Measurements from ENCODE around the gene FN1. TPM values are rescaled to one million over a fixed set of nuclear protein-coding genes. Genes with fewer than 3 reads are reported as not detected.

The FN1 gene
- total and polyA plus RNA-seq, 2 of the 8 experiments (the other 6 are each of a cell fraction or from before 2014, with no cell fraction given), result 42.9 to 109 TPM

DNA sequence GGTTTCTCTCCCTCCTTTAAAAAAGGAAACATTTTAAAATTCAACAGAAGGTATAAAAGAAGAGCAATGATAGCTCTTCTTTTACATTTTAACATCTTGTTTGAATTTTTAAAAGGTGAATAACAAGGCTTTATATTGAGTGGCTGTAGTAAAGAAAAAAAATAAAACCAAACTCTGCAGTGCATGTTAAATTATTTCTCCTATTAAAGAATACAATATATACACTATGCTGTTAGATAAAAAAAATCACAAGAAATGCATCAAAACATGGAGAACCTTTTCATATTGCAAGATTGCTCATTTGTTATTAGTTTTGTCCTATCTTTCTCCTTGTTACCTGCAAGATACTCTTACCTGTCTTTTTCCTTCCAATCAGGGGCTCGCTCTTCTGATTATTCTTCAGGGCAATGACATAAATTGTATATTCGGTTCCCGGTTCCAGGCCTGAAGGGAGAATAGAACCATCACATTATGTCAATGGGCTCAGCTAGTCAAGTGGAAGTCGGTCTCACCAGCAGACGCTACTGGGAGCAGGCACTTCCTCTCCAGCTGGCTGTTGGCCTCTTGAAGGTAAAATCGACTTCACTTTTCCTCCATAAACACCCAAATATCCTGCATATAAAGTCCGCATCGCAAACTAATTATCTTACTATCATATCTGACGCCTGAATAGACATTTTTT lies 62.8 kb downstream of the FN1 start (continued):
- TF ChIP-seq MAFK (IDR thresholded peaks at IDR 0.05; ENCODE audit: low read depth, low read length) (no peak), NRF1 (IDR thresholded peaks at IDR 0.05; ENCODE audit: low read depth, low read length) (no peak), SIN3A (conservative IDR thresholded peaks at IDR 0.05 in 1 of 2, IDR thresholded peaks at IDR 0.05 in 1 of 2; ENCODE audit: low read depth in 1 of 2, low read length in 2 of 2) (no peak)
